Ascending aorta (tissue), 2 donors: ENCODE results near the gene DNAJC11. TPM values are rescaled to one million over a fixed set of nuclear protein-coding genes. Genes with fewer than 3 reads are reported as not detected.

Source experiments
- DNase-seq, 2 donors: peaks; one replicate each; pipeline ENCODE4 v3.0.0-alpha.2; 2019; ENCODE audit warnings: low spot score in 2 of 2
- H3K27ac ChIP-seq, 2 donors: fragments of 200-600 bp; sonication (generic); one replicate each; pipeline ENCODE4 v1.5.1; 2016 to 2017; ENCODE audit warnings: mild to moderate bottlenecking in 1 of 2
- H3K27me3 ChIP-seq: fragments of 200-600 bp; sonication (generic); one replicate; pipeline ENCODE4 v1.5.1; 2017
- H3K36me3 ChIP-seq, 2 donors: fragments of 200-600 bp; sonication (generic); one replicate each; pipeline ENCODE4 v1.5.1; 2016
- H3K4me1 ChIP-seq, 2 donors: fragments of 200-600 bp; sonication (generic); one replicate each; pipeline ENCODE4 v1.5.1; 2016 to 2017; ENCODE audit warnings: mild to moderate bottlenecking in 1 of 2
- H3K4me3 ChIP-seq, 2 donors: fragments of 200-600 bp; sonication (generic); one replicate each; pipeline ENCODE4 v1.5.1; 2016 to 2017; ENCODE audit warnings: mild to moderate bottlenecking in 1 of 2
- H3K9me3 ChIP-seq, 2 donors: fragments of 200-600 bp; sonication (generic); one replicate each; pipeline ENCODE4 v1.5.1; 2016
- CTCF ChIP-seq, 3 experiments: fragments of 200-600 bp in 2 of 3; fragments of 450-650 bp in 1 of 3; sonication (generic) in 2 of 3; IDR thresholded peaks; one replicate each; pipeline ENCODE4 v1.5.1; 2016 to 2019; ENCODE audit warnings: antibody characterized with exemption in 3 of 3, mild to moderate bottlenecking in 1 of 3, moderate library complexity in 1 of 3
- intact Hi-C: fragments of 100-400 bp; cut with DNase I; formaldehyde crosslinking; loops from one replicate; pipeline ENCODE4 v1.15.1; 2023
- total RNA-seq: library from RNA; depleted of rRNA; stranded (reverse); fragments of >200 nt; gene quantifications from one replicate; pipeline ENCODE4 v1.1.0, GENCODE V29; 2016

The DNAJC11 gene
- total RNA-seq, 1 donor from 2014 or later: 12.9 TPM

- H3K4me1 ChIP-seq: peaks cover 18 to 50% of the 10 kb centered on the region in 2 donors
- intact Hi-C loops: loop anchor here (5.0 kb wide), 1 partner anchor 38 kb away; the partner anchor contains the start of gene NOL9
- no peak for TF ChIP-seq CTCF (IDR thresholded peaks at IDR 0.05)
- peaks cover 54 to 58% of the 10 kb centered on the region in 2 donors for H3K36me3 ChIP-seq
- no peaks in the 10 kb centered on the region for H3K27me3 ChIP-seq
- H3K27ac ChIP-seq: peak overlapping the region; percentile 82 to 86
- H3K9me3 ChIP-seq: no peaks in the 10 kb centered on the region
- no peak overlapping the region for H3K4me3 ChIP-seq
- DNase-seq: no peak
Measured at GRCh38 chr1:6590046-6590445, 111.6 kb downstream of the DNAJC11 start.

DNA sequence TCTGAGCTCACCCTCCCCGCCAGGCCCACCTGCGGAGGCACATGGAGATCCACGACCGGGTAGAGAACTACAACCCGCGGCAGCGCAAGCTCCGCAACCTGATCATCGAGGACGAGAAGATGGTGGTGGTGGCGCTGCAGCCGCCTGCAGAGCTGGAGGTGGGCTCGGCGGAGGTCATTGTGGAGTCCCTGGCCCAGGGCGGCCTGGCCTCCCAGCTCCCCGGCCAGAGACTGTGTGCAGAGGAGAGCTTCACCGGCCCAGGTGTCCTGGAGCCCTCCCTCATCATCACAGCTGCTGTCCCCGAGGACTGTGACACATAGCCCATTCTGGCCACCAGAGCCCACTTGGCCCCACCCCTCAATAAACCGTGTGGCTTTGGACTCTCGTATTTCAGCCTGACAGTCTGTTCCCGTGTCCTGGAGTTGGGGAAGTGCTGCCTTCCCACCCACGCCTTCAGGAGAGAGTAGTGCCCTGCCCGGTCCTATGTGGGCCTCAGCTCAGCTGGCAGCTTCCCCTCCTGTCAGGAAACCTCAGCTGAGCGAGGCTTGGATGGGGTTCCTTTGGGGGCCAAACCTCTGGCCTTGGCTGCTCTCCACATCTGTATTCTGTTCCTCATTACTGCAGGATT is 112.6 kb downstream of the DNAJC11 start:
- H3K4me3 ChIP-seq: no peak overlapping the region
- H3K4me1 ChIP-seq: peaks cover 18 to 50% of the 10 kb centered on the region in 2 donors
- peak overlapping the region; percentile 16 to 86 for H3K27ac ChIP-seq
- peaks cover 43 to 47% of the 10 kb centered on the region in 2 donors for H3K36me3 ChIP-seq
- H3K27me3 ChIP-seq: no peaks in the 10 kb centered on the region
- DNase-seq: no peak
- H3K9me3 ChIP-seq: no peaks in the 10 kb centered on the region
- TF ChIP-seq CTCF (IDR thresholded peaks at IDR 0.05): no peak
- intact Hi-C loops: no loop called here

GRCh38 chr1:6588128-6588892 is 113.3 kb downstream of the DNAJC11 start:
- Histone ChIP-seq H3K4me1 (peaks cover 18 to 50% of the 10 kb centered on the region in 2 donors), H3K36me3 (peaks cover 36 to 40% of the 10 kb centered on the region in 2 donors), H3K27me3 (no peaks in the 10 kb centered on the region), H3K9me3 (no peaks in the 10 kb centered on the region), H3K4me3 (no peak overlapping the region), H3K27ac (peak overlapping the region; percentile 2 to 43)
- TF ChIP-seq CTCF (IDR thresholded peaks at IDR 0.05): no peak
- DNase-seq: no peak
- intact Hi-C loops: no loop called here

DNA sequence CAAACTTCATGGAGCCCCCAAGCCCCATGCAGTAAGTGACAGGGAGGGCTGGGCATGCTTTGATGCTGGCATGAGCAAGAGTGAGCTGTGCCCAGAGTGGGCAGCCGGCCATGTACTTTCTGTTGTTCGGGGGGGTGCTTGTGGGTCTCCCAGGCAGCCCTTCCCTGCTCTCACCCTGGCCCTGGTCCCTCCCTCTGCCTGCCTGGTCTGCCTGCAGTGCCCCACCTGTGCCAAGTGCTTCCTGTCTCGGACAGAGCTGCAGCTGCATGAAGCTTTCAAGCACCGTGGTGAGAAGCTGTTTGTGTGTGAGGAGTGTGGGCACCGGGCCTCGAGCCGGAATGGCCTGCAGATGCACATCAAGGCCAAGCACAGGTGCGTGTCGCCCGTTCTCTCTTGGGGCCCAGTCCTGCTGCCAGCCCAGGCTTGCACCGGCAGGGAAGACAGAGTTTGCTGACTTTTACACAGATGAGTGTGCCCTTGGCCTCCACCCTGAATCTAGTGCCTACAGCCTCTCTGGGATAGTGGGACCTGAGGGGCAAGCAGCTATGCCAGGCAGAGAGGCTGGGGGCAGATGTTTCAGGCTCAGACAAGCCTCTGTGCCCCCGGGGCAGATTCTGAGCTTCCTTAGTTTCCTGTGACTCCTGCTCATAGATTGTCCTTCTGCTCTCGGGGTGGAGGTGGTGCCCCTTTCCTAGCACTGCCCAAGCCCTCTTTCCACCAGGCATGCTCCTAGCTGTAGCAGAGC is 114.2 kb downstream of the DNAJC11 start:
- Histone ChIP-seq H3K4me3 (no peak overlapping the region), H3K9me3 (no peaks in the 10 kb centered on the region), H3K36me3 (peaks cover 30 to 32% of the 10 kb centered on the region in 2 donors), H3K27ac (peak overlapping the region; percentile 2 to 43), H3K27me3 (no peaks in the 10 kb centered on the region), H3K4me1 (peaks cover 11 to 41% of the 10 kb centered on the region in 2 donors)
- DNase-seq: no peak
- intact Hi-C loops: no loop called here
- TF ChIP-seq CTCF (IDR thresholded peaks at IDR 0.05): no peak

GRCh38 chr1:6586404-6586816 is 115.2 kb downstream of the DNAJC11 start:
- H3K36me3 ChIP-seq: peaks cover 23 to 30% of the 10 kb centered on the region in 2 donors
- DNase-seq: no peak
- peaks cover 7 to 37% of the 10 kb centered on the region in 2 donors for H3K4me1 ChIP-seq
- H3K9me3 ChIP-seq: no peaks in the 10 kb centered on the region
- H3K27me3 ChIP-seq: no peaks in the 10 kb centered on the region
- no peak for TF ChIP-seq CTCF (IDR thresholded peaks at IDR 0.05)
- intact Hi-C loops: no loop called here
- H3K27ac ChIP-seq: peak overlapping the region in 1 of 2 donors; percentile 43
- H3K4me3 ChIP-seq: no peak overlapping the region
